ENCODE data around the gene GALNT9. TPM values are rescaled to one million over a fixed set of nuclear protein-coding genes. Genes with fewer than 3 reads are reported as not detected.

Gene GALNT9
- total and polyA plus RNA-seq, 2 experiments from 2014 or later = 3.9 to 4.7 TPM

DNA sequence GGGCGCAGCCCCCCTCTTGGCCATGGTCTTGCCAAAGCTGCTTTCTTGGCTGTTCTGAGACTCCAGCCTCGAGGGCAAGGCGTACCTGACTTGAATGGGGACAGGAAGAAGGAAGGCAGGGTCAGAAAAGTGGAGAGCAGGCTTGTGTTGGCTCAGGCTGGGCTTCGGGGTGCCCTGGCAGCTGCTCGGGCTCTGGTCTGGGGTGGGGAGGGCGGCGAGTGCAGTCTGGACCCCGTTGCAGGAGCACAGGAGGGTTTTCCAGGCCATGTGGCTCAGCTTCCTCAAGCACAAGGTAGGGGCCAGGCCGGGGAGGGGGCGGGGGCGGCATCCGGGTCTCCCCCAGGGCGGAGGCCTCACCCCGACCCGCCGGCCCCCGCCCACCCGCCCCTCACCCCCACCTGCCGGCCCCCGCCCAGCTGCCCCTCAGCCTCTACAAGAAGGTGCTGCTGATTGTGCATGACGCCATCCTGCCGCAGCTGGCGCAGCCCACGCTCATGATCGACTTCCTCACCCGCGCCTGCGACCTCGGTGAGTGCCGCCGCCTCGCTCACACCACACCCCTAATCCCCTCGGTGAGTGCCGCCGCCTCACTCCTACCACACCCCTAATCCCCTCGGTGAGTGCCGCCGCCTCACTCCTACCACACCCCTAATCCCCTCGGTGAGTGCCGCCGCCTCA is 180.9 kb downstream of the GALNT9 start:
- DNase-seq (ENCODE audit: low spot score) = no peak
- no peaks in the 10 kb centered on the region for H3K36me3 ChIP-seq (replicated peaks; ENCODE audit: insufficient read depth, low read depth)
- 98% methylated on average over 8 of the region's 41 CpGs for WGBS (ENCODE audit: low lambda C conversion rate, missing lambda C conversion rate)
- H3K4me3 ChIP-seq = no peak overlapping the region
- no peak for TF ChIP-seq EZH2 (IDR thresholded peaks at IDR 0.05; ENCODE audit: borderline replicate concordance)
- no peak for TF ChIP-seq EZH2phosphoT487 (IDR thresholded peaks at IDR 0.05; ENCODE audit: low read depth, severe bottlenecking, unreplicated experiment)
- TF ChIP-seq, protein P1, sequence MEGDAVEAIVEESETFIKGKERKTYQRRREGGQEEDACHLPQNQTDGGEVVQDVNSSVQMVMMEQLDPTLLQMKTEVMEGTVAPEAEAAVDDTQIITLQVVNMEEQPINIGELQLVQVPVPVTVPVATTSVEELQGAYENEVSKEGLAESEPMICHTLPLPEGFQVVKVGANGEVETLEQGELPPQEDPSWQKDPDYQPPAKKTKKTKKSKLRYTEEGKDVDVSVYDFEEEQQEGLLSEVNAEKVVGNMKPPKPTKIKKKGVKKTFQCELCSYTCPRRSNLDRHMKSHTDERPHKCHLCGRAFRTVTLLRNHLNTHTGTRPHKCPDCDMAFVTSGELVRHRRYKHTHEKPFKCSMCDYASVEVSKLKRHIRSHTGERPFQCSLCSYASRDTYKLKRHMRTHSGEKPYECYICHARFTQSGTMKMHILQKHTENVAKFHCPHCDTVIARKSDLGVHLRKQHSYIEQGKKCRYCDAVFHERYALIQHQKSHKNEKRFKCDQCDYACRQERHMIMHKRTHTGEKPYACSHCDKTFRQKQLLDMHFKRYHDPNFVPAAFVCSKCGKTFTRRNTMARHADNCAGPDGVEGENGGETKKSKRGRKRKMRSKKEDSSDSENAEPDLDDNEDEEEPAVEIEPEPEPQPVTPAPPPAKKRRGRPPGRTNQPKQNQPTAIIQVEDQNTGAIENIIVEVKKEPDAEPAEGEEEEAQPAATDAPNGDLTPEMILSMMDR (IDR thresholded peaks at IDR 0.05; ENCODE audit: poor library complexity) = no peak
- peaks cover 11% of the 10 kb centered on the region for H3K79me2 ChIP-seq
- no peaks in the 10 kb centered on the region for H3K9me2 ChIP-seq (replicated peaks; ENCODE audit: insufficient read depth)
- H3K4me1 ChIP-seq (ENCODE audit: insufficient read depth) = peaks cover 5% of the 10 kb centered on the region
- no peak overlapping the region for H3K27ac ChIP-seq
- H3K4me2 ChIP-seq = no peak overlapping the region
- H3K9me3 ChIP-seq (ENCODE audit: low read depth) = no peaks in the 10 kb centered on the region
- no peaks in the 10 kb centered on the region for H4K20me1 ChIP-seq (ENCODE audit: insufficient read depth, poor library complexity, severe bottlenecking)
- H2AFZ ChIP-seq = no peak overlapping the region
- no peaks in the 10 kb centered on the region for H3K27me3 ChIP-seq

DNA sequence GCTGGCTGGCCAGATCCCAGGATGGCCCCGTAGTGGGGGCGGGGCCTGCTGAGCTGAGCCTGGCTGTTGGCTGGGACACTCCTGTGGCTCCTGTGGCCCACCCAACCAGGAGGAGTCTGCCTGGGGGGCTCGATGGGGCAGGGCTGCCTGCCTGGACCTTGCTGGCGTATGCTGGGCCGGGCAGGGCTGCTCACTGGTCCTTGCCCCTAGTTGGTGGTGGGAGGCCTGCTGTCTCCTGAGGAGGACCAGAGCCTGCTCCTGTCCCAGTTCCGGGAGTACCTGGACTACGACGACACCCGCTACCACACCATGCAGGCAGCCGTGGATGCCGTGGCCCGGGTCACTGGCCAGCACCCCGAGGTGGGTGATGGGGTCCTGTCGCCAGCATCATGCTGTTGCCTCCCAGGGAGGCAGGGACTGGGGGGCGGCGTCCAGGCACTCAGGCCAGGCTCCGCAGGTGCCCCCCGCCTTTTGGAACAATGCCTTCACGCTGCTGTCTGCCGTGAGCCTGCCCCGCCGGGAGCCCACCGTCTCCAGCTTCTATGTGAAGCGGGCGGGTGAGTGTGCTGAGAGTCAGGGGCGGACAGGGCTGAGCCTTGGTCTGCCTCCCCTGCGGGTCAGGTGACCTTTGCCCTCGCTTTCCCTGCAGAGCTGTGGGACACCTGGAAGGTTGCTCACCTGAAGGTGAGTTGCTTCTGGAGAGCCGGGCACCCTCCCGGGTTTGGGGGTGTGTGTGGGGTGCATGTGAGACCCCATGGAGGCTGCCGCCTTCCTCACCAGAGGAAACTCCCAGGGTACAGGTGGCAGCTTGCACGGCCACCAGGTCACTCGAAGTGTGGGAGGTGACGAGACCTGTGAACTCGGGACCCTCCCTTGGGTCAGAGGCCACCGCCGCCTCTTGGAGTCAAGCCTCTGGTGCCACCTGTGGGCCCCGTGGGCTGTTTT is 181.7 kb downstream of the GALNT9 start:
- Histone ChIP-seq H3K27ac (no peak overlapping the region), H3K27me3 (no peaks in the 10 kb centered on the region), H3K79me2 (peaks cover 19% of the 10 kb centered on the region), H3K36me3 (replicated peaks; ENCODE audit: insufficient read depth, low read depth) (no peaks in the 10 kb centered on the region), H3K4me2 (no peak overlapping the region), H2AFZ (no peak overlapping the region), H3K9me3 (ENCODE audit: low read depth) (no peaks in the 10 kb centered on the region), H3K4me3 (no peak overlapping the region), H3K9me2 (replicated peaks; ENCODE audit: insufficient read depth) (no peaks in the 10 kb centered on the region), H4K20me1 (ENCODE audit: insufficient read depth, poor library complexity, severe bottlenecking) (no peaks in the 10 kb centered on the region), H3K4me1 (ENCODE audit: insufficient read depth) (peaks cover 11% of the 10 kb centered on the region)
- DNase-seq (ENCODE audit: low spot score) = no peak
- 96% methylated on average over 35 of the region's 38 CpGs for WGBS (ENCODE audit: low lambda C conversion rate, missing lambda C conversion rate)
- TF ChIP-seq, protein P1 (IDR thresholded peaks at IDR 0.05; ENCODE audit: poor library complexity) = no peak
- no peak for TF ChIP-seq EZH2phosphoT487 (IDR thresholded peaks at IDR 0.05; ENCODE audit: low read depth, severe bottlenecking, unreplicated experiment)
- no peak for TF ChIP-seq EZH2 (IDR thresholded peaks at IDR 0.05; ENCODE audit: borderline replicate concordance)

DNA sequence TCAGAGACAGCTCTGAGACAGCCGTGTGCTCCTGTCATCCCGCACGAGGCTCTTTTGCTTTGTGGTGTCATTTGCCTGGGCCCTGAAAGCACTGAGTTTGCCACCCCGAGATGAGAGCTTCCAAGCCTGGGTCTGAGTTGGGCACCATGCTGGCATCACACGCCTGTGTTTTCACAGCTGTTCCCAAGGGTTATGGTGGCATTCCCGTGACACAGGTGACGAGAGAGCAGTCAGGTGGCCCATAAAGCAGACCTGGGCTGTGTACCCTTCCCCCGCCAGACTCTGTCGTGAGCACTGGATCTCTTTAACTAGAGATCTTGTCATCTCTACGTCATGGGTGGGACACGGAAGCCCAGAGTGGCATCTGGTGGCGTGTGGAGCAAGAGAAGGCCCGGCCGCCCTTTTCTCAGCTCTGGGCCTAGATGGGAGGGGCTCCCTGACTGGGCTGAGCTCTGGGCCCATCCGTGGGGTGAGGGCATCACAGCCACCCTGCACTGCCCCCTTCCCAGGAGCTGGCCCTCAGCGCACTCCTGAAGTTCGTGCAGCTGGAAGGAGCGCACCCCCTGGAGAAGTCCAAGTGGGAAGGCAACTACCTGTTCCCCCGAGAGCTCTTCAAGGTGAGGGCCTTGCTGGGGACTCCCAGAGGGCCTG is 182.5 kb downstream of the GALNT9 start:
- Histone ChIP-seq H3K4me2 (no peak overlapping the region), H3K27me3 (no peaks in the 10 kb centered on the region), H3K27ac (no peak overlapping the region), H2AFZ (no peak overlapping the region), H3K4me1 (ENCODE audit: insufficient read depth) (peaks cover 11% of the 10 kb centered on the region), H3K9me2 (replicated peaks; ENCODE audit: insufficient read depth) (no peaks in the 10 kb centered on the region), H3K79me2 (peaks cover 22% of the 10 kb centered on the region), H4K20me1 (ENCODE audit: insufficient read depth, poor library complexity, severe bottlenecking) (no peaks in the 10 kb centered on the region), H3K36me3 (replicated peaks; ENCODE audit: insufficient read depth, low read depth) (no peaks in the 10 kb centered on the region), H3K4me3 (no peak overlapping the region), H3K9me3 (ENCODE audit: low read depth) (no peaks in the 10 kb centered on the region)
- TF ChIP-seq EZH2 (IDR thresholded peaks at IDR 0.05; ENCODE audit: borderline replicate concordance) (no peak), EZH2phosphoT487 (IDR thresholded peaks at IDR 0.05; ENCODE audit: low read depth, severe bottlenecking, unreplicated experiment) (no peak)
- TF ChIP-seq, protein P1 (IDR thresholded peaks at IDR 0.05; ENCODE audit: poor library complexity) = no peak
- DNase-seq (ENCODE audit: low spot score) = no peak
- WGBS (ENCODE audit: low lambda C conversion rate, missing lambda C conversion rate) = 94% methylated on average over 19 of the region's 19 CpGs

Small RNA genes lying within 50 kb of the gene (small RNA-seq; reads per million reads assigned to genes)
- not detected for gene AC138466.3

Other genes starting within 250 kb of the GALNT9 start
- gene DDX51, start 185.3 kb downstream of the GALNT9 start, total RNA-seq = 5.8 and 6.8 TPM in 2 replicates
- 16.1 and 24.3 TPM in 2 replicates for gene DDX51, start 185.3 kb downstream of the GALNT9 start, polyA plus RNA-seq
- gene NOC4L, start 185.1 kb downstream of the GALNT9 start, total RNA-seq = 7.1 and 8.9 TPM in 2 replicates
- gene NOC4L, start 185.1 kb downstream of the GALNT9 start, polyA plus RNA-seq = 30.6 and 31.8 TPM in 2 replicates
- 5.8 and 18.5 TPM in 2 replicates for gene FBRSL1, start 160.6 kb upstream of the GALNT9 start, total RNA-seq
- gene FBRSL1, start 160.6 kb upstream of the GALNT9 start, polyA plus RNA-seq = 61.1 and 69.1 TPM in 2 replicates

Data from hepatocyte (in vitro differentiated cells).